ENCODE data around the gene CLEC4D.
A peak's percentile ranks its signal among the peaks of the same experiment; 100 is the strongest.
"Not testable (repeated sequence)": the region's sequence is repeated elsewhere in the genome, so short reads cannot be mapped to it uniquely, and the experiment has no call there.

The CLEC4D gene

DNA sequence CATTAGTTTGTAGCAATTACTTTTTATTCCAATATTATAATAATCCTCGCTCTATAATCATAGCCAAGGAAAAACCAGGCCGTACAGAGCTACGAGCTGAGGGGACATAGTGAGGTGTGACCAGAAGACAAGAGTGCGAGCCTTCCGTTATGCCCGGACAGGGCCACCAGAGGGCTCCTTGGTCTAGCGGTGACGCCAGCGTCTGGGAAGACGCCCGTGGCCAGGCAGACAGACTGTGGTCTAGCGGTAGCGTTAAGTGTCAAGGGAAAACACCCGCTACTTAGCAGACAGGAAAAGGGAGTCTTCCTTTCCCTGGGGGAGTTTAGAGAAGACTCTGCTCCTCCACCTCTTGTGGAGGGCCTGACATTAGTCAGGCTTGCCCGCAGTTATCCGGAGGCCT is 24.5 kb downstream of the CLEC4D start:
- DNase-seq = not testable (repeated sequence)

DNA sequence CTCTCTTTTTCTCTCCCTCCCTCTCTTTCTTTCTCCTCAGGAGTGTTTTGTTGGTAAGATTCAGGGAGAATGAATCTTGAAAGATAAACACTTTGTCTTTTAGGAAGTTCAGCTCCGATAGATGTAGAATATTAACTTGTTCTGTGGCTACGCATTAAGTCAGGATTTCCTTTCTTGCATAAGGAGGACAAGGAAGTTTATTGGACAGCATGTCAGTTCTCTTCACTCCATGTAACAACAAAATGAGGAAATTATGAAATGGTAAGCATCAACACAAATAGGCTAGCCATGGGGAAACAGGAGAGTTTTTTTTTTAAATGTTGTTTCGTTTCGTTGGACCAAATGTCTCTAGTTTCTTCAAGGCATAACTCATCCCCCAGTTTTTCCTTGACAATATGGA is 27.5 kb downstream of the CLEC4D start, which contains the start of gene CLEC4E:
Gene CLEC4E (minus strand): TSS at position 75 of the 400 bp plus-strand sequence. CDS start 108 bp downstream, outside the sequence.
- not testable (repeated sequence) for DNase-seq

DNA sequence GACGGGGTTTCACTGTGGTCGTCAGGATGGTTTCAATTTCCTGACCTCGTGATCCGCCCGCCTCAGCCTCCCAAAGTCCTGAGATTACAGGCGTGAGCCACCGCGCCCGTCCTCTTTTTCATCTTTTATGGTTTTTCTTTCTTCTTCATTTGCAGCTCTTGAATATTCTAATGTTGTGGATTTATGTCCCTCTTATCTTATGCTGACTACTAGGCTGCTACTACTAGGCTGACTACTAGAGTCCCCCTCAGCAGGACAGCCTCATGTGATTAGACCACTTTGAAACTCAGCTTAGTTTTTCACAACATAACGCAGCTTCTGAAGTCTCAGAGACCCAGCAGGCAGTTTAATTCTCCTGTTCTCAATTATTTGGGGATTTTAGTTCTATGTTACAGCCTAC is 28.3 kb downstream of the CLEC4D start:
- no peak for DNase-seq

DNA sequence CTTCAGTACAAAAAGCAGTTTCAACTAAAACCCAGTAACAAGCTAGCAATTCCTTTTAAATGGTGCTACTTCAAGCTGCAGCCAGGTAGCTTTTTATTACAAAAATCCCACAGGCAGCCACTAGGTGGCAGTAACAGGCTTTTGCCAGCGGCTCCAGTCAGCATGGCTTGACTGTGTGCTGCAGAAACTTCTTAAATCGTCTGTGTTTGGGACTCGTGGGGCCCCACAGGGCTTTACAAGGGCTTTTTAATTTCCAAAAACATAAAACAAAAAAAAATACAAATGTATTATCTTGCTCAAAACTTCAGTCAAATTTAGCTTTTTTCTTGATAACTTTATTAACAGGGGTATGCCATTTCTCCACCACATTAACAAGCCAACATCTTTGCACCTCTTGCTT is 31.0 kb downstream of the CLEC4D start:
- DNase-seq = peak; percentile 39

DNA sequence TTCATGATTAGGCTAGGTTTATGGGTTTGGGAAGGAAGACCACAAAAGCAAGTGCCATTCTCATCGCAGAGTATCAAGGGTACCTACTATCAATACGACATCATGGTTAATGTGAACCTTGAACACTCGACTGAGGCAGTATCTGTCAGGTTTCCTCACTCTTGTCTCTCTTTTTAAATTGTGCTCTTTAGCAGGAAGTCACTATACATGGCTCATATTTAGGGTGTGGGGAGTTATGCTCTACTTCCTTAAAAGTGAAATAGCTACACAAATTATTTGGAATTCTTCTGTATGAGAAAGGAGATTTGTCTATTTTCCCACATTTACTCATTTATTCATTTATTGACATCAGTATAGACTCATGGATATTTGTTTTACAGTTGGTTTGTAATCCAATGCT is 33.3 kb downstream of the CLEC4D start:
- no peak for DNase-seq

DNA sequence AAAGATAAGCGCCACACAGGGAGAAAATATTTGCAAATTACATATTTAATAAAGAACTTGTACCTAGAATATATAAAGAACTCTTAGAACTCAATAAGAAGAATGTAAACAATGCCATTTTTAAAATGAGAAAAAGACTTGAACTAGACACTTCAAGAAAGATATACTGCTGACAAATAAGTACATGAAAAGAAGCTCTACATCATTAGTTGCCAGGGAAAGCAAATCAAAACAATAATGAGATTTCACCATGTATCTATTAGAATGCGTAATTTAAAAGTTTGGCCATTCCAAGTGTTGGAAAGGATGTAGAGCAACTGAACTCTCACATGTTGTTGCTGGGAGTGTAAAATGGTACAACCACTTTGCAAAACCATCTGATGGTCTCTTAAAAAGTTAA is 34.3 kb downstream of the CLEC4D start:
- no peak for DNase-seq

DNA sequence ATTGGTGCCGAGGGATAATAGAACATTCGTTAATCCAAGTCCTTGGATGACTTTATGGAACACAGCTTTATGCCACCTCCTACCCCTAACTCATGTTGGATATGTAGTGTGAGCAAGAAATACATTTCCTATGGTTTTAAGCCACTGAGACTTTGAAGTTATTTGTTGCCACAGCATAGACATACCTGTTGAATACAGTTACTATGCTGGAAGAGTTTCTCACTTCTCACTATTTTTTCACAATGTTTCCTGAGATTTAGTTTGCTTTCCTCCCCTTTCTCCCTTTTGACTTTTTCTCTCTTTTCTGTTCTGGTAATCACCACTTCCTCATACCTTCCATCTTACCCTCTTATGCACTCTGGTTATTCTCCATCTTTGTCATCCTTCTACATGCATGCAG is 34.9 kb downstream of the CLEC4D start:
- DNase-seq = no peak

DNA sequence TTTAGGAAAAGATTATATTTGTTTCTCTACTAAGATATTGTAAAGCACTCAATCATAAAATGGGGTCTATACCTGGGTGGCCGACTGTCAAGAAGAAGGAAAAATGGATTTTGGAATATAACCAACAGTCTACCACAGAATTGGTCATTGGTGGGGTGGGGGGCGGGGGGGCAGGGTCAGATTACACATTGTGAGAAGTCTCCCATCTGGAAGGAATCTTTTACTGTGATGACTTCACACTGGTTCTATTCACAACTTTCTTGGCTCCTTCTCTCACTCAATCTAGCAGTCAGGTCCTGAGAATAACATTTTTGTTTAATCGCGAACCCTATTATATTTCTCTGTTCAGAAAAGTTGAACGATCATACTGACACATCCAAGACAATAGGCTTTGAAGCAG is 36.1 kb downstream of the CLEC4D start:
- no peak for DNase-seq

DNA sequence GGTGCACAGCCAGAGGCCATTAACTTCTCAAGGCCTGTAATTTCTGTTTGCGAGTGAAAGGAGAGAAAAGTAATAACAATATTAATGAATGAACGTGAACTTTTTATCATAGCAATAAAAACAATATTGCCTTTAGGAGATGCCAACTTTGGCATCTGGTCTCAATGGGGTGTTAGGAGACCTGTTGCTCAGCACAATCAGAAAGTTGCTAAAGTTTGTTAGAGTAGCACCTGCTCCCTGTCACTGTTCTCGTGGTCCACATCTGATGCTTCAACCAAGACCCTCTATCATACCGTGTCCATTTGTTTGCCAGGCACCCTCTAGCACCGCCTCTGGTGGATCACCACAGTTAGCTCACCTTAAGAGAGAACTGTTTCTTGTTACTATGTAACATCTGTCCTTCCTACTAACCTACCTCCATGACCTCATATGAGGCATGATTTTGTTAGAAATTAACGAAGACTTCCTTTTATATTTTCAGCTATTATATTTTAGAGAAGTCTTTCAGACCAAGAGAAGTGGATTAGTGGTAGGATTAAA is 39.9 kb downstream of the CLEC4D start:
- DNase-seq = no peak

DNA sequence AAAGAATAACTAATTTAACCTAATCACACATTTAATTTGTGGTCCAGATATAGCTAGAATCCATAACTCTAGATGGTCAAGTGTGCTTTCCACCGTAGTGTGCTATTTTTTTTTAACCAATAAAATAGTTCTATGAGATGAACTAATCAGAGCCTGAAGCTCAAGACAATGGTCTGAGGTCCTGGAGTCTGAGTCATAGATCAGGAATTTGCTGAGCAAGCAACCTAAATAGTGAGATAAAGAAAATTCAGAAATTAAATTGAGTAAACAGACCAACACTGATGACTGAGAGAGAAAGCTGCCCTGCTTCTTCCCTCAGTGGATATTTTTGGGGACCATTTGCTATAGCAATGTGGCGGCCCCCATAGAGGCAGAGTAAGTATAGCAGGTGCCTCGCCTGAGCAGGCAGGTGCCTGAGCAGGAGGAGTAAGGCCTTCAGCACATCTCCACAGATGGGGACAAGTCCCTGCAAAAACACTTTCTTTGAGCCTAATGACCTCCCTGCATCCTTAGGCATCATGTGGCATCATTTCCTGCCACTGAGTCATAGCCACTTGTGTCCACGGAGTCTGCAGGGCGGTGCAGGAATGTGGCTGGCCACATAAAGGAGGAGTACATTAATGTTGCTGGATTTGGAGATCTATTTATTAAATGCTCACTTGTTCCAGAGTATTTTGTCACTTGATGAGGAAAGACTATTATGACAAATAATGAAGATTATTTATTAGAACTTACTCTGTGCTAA is 41.3 kb downstream of the CLEC4D start:
- DNase-seq = no peak

DNA sequence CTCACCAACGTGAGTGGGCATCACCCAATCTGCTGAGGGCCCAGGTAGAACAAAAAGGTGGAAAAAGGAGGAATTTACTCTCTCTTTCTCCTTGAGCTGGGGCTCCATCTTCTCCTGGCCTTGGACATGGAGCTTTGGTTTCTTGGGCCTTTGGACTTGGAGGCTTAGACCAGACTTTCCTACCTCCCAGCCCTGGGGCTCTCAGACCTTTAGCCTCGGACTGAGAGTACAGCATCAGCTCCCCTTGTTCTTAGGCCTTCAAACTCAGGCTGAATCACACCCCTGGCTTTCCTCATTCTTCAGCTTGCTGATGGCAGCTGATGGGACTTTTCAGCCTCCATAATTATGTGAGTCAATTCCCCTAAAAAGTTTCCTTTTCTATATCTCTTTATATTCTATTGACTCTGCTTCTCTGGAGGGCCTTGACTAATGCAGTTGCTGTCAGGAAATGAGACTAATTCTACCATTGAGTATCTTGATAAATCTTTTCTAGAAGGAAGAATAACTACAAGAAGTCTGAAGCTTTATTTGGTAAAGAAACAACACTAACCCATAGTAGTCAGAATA is 43.3 kb downstream of the CLEC4D start:
- no peak for DNase-seq

DNA sequence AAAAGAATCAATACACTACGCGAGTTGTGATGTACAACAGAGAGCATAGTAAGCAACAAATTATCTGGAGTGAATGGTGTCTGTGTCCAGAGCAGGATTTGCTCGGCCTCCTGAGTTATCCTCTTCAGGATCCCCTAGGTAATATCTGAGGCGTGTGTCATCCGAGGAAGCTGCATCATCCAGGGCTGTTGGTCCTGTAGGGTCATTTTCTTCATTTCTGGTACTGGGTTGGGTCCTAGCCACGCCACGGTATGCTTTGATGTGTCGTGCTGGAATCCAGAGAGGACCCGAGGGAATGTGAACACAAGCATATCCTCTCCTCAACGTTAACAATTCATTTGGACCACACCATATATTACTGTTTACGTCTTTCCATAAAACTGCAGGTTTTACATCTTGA is 46.4 kb downstream of the CLEC4D start:
- no peak for DNase-seq

DNA sequence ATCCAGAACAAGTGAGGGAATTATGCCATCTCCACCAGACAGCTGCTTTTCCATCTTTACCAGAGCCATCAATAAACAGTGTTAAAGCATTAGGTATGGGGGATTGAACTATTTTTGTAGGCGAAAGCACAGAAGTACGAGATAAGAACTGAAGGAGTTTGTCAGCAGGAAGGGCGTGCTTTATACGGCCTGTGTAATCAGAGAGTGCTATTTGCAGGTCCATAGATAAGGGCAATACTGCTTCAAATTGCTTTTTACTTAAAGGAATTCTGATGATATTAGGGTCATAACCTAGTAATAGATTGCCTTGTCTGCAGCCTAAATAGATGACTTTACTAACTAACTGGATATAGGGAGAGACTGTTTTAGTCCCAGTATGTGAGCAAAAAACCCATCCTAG is 47.7 kb downstream of the CLEC4D start:
- no peak for DNase-seq

DNA sequence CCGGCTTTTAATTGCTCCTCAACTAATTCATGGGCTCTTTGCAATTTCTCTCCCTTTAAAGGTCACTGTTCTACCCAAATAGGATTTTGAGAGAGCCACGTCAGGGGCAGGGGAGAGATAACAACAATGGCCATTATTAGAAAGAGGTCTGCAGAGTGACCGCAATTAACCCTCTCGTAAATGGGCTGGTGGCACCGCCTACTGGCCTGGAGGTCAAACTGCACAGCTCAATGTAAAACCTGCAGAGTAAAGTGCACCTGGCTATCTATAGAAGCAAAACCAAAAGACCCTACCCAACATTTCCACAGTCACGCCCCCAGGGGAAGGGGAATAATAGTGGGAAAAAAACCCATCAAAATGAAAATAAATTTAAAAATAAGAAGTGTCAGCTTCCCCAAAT is 49.0 kb downstream of the CLEC4D start:
- no peak for DNase-seq

DNA sequence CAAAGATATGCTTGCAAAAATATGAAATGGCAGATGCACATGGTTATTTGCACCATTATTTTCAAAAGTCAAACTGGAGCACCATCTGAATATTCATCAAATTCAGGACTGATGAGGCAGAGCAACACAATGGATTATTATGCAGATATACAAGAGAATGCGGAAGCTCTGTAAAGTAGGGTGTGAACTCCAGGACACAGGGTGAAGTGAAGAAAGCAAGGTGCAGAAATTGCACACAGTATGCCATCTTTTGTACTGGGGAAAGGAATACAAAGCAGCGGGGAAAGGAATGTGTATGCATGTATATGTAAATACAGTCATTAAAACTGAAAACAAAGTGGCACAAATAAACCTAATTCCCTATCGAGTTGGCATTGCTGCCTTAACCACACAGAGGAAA is 50.1 kb downstream of the CLEC4D start:
- DNase-seq = no peak

DNA sequence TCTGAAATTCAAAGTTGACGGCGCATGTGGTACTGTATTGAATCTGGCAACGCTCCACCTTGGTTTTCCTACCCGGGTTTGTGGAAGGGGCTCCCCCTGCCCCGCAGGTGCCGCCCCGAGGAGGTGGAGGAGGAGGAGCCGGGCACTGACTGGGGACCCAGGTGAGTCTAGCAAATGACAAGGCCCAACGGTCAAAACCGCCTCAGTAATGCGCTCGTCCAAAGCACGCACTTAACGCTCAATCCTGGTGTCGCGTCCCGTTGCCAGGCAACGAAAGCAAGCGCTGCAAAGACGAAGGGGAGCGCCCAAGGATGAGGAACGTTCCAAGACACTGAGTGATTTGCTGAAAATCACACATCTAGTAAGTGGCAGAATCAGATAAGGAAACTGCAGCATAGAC is 51.4 kb downstream of the CLEC4D start:
- DNase-seq = peak; percentile 8

DNA sequence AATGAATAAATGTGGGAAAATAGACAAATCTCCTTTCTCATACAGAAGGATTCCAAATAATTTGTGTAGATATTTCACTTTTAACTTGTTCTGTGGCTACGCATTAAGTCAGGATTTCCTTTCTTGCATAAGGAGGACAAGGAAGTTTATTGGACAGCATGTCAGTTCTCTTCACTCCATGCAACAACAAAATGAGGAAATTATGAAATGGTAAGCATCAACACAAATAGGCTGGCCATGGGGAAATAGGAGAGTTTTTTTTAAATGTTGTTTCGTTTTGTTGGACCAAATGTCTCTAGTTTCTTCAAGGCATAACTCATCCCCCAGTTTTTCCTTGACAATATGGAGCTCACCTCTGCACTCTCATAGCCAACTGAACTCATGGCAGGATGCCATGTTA is 52.7 kb downstream of the CLEC4D start:
- not testable (repeated sequence) for DNase-seq

DNA sequence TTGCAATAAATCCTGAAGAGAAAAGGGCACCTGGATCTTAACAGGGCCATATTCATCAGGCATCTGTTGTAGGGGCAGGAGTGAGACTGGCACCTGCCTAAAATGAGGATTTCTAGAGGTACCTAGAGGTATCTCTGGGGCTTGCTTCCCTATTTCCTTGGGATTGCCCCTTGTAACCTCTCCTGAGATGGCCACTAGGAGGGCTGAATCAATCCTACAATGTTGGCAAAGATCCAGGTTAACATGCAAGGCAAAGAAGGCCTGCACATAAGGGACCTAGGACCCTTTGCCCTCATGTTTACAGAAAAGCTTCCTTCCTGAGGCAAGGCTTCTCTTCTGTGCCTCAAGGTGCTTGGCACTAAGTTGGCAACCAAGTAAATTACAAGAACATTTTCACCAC is 53.2 kb downstream of the CLEC4D start:
- DNase-seq = no peak
